Choroid plexus epithelial cell (primary cell): ENCODE results near the gene CMAS.
A peak's percentile ranks its signal among the peaks of the same experiment; 100 is the strongest.

ENCODE experiments used
- DNase-seq: peaks from one replicate; pipeline ENCODE4 v3.0.0-alpha.2; 2010; ENCODE audit warnings: low read depth
- H3K4me3 ChIP-seq: 2 replicates; pipeline ENCODE4 v1.5.1; 2011; ENCODE audit warnings: low read depth, mild to moderate bottlenecking, control low read depth, low read length, moderate library complexity
- CTCF ChIP-seq: conservative IDR thresholded peaks from 2 replicates; pipeline ENCODE4 v1.5.1; 2011; ENCODE audit warnings: low read depth, mild to moderate bottlenecking, control low read depth, inconsistent platforms, low read length, moderate library complexity

CMAS gene

GRCh38 chr12:22054155-22054554, 8.1 kb downstream of the CMAS start:
- H3K4me3 ChIP-seq = no peak overlapping the region
- no peak for DNase-seq
- TF ChIP-seq CTCF = no peak

- no peak overlapping the region for H3K4me3 ChIP-seq
- no peak for TF ChIP-seq CTCF
- no peak for DNase-seq
Measured at GRCh38 chr12:22056607-22057006, 10.6 kb downstream of the CMAS start.

- TF ChIP-seq CTCF = no peak
- peak; percentile 10 for DNase-seq
- H3K4me3 ChIP-seq = no peak overlapping the region
Measured at GRCh38 chr12:22059976-22060647, 14.1 kb downstream of the CMAS start.

- TF ChIP-seq CTCF = no peak
- no peak for DNase-seq
- no peak overlapping the region for H3K4me3 ChIP-seq
Measured at GRCh38 chr12:22064968-22065367, 18.9 kb downstream of the CMAS start.

- no peak overlapping the region for H3K4me3 ChIP-seq
- no peak for DNase-seq
- no peak for TF ChIP-seq CTCF
Measured at GRCh38 chr12:22066310-22066709, 20.3 kb downstream of the CMAS start.

- no peak overlapping the region for H3K4me3 ChIP-seq
- DNase-seq = no peak
- no peak for TF ChIP-seq CTCF
Measured at GRCh38 chr12:22069851-22070250, 23.8 kb downstream of the CMAS start.

GRCh38 chr12:22082190-22082701, 36.2 kb downstream of the CMAS start:
- H3K4me3 ChIP-seq = no peak overlapping the region
- TF ChIP-seq CTCF = no peak

More at GRCh38 chr12:22082190-22082701, 36.2 kb downstream of the CMAS start:
- no peak for DNase-seq
